HG03095 (cell line): ENCODE data around the gene DGKI.

Experiments used
- ATAC-seq: cut with Tn5 transposase; IDR thresholded peaks from one replicate; pipeline ENCODE4 v1.9.1; 2021; ENCODE audit warnings: moderate library complexity; ENCODE audit not compliant: unreplicated experiment

The DGKI gene

GRCh38 chr7:137791930-137792329 lies 54.8 kb downstream of the DGKI start:
- no peak for ATAC-seq

DNA sequence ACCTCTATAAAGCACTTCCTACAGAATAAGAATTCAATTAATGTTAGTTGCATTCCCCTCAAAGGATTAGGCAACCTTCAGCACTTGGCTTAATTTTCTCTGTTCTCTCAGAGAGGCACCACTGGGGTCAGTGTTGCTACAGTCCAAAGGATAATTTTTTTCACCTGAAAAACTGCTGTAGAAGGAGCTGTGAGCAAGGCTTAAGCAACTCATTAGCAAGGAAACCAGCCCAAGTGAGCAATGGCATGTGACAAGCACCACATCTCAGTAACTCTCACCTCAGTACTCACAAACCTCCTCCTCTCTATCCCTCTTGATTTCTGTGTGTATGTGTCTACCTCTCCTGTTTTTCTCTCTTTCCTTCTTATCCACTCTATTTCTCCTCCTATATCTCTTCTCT lies 55.9 kb downstream of the DGKI start:
- no peak for ATAC-seq

DNA sequence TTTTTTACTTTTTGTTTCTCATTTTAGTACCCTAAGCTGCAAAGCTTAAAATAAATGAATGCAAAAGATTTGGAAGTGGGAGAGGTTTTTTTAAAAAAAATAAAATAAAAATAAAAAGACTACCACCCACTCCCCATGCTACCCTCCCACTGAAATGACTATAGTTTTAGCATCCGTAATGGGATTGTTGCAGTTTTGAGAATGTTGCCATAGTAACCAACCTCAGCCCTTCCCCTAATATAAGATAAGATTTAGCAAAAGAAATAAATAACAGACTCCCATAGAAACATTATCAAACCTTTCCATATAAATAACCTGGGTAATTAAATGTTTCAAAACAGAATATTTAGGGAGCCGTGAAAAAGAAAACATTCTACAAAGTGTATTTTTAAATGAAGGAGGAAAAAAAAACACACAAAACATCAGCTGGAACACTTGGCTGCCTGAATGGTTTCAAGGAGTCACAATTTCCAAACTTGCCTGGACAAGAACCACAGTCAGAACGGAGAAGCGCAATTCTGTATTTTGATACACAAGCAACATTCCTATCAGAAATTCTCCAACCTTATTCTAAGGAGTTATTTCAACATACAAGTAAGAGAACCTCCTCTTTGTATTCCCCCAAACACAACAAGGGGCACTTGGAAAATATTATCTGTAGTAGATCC lies 57.4 kb downstream of the DGKI start:
- ATAC-seq, result no peak

GRCh38 chr7:137787301-137787976 lies 59.3 kb downstream of the DGKI start:
- no peak for ATAC-seq

GRCh38 chr7:137778511-137778910 lies 68.3 kb downstream of the DGKI start:
- no peak for ATAC-seq

GRCh38 chr7:137774793-137775201 lies 72.0 kb downstream of the DGKI start:
- no peak for ATAC-seq

DNA sequence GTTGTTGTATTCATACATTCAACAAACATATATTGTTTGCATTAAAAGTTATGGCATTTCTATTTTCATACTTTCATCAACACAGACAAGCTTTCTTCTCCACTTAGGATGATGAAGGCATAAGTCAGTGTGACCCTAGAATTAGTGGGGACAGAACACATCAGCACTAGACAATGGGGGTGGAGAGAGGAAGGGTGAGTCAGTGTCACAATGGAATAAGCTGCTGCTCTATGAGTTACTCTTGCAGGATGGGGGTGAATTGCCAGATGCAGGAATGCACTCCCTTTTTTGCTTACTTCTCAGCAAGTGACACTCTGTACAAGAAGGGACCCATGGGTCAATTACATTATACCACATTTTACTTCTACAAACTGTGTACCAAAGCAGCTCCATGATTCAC lies 74.0 kb downstream of the DGKI start:
- no peak for ATAC-seq

DNA sequence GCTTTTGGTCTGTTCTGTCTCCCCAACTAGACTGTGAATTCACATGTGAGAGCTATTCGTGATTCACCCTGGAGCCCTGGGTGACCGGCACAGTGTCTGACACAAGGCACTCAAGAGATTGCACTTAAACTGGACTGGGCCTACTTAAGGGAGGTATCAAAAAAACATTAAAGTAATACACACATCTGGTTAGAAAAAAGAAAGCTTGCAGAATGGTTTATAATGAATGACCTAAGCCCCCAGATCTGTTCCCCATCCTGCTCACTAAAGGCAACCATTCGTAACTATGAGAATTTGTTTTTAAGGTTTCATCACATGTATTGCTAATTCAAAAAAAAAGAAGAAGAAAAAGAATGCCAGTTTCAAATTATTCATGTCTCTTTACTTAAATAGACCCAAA lies 74.5 kb downstream of the DGKI start:
- ATAC-seq, result no peak

DNA sequence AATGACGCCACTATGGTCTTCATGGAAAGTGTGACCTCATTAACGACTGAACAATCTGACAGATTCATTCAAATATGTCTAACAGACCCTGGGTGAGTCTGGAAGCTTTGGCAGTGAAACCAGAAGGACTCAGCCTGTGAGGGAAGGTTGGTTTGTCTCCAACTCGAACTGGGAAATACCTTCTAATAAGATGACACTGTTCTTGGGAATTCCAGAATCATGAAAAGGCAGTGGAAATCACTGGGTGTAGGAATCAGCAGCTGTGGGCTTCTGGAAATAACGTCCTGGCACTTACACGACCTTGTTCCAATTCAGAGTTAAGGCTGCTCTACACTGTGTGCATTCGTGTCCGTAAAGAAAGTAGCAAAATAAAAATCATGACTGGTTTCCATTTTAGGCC lies 75.1 kb downstream of the DGKI start:
- ATAC-seq, result no peak

- ATAC-seq, result no peak
Observed at GRCh38 chr7:137771273-137771672, 75.5 kb downstream of the DGKI start.

DNA sequence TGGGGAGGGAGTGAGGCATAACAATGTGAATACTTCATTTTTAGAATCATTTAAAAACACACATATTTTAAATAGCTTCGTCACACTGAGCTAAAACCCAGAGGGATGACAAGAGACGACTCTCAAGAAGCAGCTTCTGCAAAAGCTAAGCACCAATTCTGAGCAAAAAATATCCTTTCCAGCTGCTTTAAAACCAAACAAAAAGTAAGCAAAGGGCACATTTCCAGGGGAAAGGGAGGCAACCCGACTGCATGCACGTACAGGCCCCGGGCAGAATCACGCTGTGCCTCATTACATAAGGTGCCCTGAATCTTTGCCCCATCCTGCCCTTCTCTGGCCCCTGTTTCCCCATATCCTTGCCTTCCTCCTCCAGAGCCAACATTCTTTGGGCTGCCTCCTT lies 78.4 kb downstream of the DGKI start:
- no peak for ATAC-seq

GRCh38 chr7:137762334-137762733 lies 84.4 kb downstream of the DGKI start:
- ATAC-seq, result no peak

DNA sequence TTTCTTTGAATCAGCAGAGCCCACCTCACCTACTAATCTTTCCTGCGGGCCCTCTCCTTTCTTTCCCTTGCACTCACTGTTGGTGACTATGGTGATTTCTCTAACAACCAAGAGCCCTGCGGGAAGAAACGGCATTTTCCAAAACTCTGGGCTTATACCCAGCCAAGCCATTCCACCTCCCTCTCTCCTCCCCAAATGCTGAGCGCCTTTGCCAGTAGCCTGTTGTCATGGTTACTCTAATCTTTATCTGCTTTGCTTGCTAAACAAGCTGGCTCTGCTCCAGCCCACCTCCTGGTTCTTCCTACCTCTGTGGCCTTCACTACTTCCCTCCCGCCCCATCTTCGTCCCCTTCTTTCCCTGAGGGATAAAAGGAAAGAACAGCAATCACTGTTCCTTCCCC lies 86.7 kb downstream of the DGKI start:
- no peak for ATAC-seq

DNA sequence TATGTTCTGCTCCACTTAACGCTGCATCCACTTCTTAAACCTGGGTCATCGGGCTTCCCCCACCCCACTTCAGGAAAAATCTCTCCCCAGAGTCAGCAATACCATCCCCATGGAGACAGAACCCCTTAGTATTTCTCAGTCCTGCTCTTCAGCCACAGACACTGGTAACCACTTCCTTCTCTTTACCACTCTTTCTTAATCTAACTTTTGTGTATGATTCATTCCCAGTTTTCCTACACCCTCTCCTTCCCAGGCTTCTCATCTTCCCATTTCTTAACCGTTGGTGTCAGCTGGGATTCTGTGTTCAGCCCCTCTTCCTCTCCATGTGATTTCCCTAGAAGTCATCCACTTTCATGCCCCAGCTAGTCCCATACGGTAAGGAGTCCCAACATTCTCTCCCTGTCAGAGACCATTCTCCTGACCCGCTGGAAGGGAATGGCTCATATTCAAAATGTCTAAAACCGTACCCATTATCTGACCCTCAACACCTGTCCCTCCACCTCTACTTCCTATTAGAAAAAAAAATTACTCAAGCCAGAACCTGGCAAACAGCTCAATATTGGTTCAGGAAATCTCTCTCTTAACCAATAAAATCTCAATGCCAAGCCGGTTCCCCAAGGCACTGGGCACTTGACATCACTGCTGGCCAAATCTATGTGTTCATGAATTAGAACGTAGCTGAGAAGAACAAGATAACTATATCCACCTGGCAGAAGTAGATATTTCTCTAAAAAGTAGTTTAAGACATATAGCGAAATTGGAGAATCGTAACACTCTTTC lies 89.4 kb downstream of the DGKI start:
- no peak for ATAC-seq

DNA sequence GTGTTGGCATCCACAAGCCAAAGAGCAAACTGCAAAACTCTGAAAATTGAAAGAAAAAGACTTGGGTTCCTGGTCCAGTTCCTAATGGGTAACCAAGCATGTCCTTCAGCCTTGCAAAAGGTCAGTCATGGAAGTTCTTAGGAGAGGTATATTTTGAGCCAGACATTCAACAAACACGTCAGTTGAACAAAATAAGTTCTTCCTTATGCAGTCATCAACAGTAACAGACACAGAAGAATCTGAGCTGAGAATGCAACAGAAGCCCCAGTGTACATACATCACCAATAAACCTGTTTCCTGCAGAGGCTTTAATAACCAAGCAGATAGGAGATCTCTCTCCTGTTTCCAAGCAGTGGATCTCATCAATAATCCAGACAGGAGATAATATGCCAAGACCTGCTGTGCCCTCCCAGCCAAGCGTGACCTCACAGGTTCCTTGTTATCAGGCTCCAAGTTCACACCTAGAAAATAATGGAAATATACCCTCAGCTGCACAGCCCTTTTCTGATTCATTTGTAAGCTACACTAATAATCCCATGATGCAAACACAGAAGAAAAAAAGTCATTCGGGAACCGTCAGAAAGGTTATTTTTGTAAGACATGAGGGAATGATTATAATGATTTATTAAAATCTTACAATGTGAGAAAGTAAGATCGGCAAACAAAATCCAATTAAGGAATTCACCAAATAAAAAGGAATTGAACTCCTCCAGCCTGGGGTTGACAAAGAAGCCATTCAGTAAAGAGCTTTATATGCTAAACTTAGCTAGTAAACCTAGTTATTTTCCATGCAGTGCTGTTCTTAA lies 90.7 kb downstream of the DGKI start:
- ATAC-seq, result no peak

DNA sequence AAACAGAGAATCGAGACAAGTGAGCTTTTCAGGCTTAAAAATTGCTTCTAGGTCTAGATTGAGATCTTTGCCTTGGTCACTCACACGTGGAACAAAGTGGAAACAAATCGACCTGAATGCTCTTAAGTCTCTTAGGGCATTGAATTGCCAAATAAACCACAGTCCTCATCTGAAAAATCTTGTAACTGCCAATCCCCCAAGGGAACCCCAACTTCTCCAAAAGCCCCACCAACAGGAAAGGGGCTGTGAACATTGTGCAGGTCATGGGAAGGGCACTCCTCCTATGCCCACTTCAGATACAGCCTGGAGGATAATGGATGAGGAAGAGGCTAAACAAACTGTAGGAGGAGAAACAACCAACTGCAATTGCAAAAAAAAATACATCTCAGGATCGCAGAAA lies 91.3 kb downstream of the DGKI start:
- no peak for ATAC-seq

DNA sequence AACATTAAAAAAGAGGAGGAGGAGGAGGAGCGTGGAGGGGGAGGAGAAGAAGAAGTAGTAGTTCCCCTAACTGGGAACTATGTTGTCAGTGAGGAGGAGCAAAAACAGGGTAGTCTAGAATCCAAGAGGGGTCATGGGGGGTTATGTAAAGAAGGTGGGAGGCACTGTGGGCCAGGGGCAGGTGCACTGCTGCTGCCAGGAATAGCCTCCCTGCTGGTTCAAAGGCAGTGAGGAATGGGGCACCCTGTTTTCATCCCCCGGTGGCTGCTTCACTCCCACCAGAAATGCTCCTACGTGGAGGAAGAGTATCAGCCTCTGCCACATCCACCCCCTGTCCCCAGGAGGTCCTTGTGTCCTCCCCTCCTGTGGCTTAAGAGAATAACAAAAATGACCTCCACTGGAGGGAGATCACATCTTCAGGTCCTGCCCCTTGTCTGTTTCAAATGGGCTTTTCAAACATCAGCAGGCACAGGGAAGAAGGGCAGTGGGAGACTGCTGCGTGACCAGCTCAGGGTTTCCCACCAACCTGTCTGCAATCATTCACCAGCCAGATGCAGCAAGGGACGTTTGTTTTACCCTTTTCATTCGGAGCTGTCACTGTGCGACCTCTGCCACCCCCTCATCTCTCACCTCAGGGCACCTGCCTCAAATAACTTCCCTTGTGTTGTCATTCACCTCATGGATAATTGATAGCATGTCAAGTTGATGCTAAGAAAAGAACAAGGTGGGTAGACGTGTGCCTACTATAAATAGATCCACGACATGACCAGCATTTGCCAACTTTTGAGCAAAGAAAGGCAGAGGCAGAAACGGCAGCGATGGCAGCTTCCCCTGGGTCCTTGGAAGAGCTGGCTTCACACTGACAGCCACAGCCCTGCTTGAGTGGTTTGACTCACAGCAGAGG lies 92.6 kb downstream of the DGKI start:
- ATAC-seq, result no peak

- no peak for ATAC-seq
Observed at GRCh38 chr7:137753575-137753947, 93.2 kb downstream of the DGKI start.

DNA sequence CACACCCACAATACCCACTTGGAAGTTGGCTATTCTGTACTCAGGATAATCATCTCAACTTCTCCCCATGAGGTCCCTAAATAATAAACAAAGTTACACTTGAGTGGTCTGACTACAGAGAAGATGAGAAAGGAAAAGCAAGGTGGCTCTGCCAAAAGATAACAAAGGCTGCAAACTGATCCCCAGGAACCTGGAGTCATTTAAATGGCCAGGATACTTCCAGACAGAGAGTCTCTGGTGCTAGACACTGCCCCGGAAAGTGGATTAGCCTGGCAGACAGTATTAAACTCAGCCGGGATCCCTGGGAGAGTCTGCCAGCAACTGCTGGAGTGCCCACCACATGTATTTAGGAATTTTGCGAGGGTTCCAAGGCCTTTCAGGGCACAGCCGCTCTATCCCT lies 93.7 kb downstream of the DGKI start:
- no peak for ATAC-seq

DNA sequence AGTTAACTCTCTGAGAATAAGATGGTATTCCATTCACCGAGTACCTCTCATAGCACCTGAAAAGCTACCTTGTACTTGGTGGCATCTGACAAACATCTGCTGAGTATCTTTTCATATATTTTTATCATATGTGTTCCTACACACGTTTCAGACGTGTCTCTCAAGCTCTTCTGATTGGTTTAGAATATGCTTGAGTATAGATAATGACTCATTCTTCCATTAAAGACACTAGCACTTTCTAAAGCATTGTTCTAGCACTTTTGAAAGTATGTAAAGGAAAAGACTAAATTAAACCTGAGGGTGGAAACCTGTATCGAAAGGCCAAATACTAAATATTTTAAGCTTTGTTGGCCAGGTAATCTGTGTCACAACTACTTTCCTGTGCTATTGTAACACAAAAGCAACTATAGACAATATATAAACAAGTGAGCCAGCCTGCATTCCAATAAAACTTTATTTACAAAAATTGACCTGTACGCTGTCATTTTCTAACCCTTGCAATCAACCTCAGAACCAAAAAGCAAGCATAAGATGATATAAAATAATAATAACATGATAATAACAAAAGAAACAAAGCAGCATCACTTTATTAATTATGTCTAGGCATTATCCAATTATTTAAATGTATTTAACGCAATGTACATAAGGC lies 95.3 kb downstream of the DGKI start:
- ATAC-seq, result no peak
